Esophagus muscularis mucosa (tissue), 4 donors: Measurements from ENCODE around the gene TELO2. TPM values are rescaled to one million over a fixed set of nuclear protein-coding genes. Genes with fewer than 3 reads are reported as not detected.

Experiments used
- DNase-seq: peaks from one replicate; pipeline ENCODE4 v3.0.0-alpha.2; 2017; ENCODE audit errors: extremely low spot score
- H3K27ac ChIP-seq, 4 donors: fragments of 200-600 bp; sonication (generic); replicated peaks in 1 of 4; 1 replicate in 3 of 4; 2 replicates in 1 of 4; pipeline ENCODE4 v1.5.1; 2016 to 2019; ENCODE audit warnings: mild to moderate bottlenecking in 1 of 4
- H3K27me3 ChIP-seq, 4 donors: fragments of 200-600 bp; sonication (generic); one replicate each; pipeline versions ENCODE4 v1.5.1 to v1.6.0; 2016 to 2019
- H3K36me3 ChIP-seq, 4 donors: fragments of 200-600 bp; sonication (generic); one replicate each; pipeline ENCODE4 v1.5.1; 2016 to 2019
- H3K4me1 ChIP-seq, 4 donors: fragments of 200-600 bp; sonication (generic); one replicate each; pipeline ENCODE4 v1.5.1; 2016 to 2019
- H3K4me3 ChIP-seq, 4 donors: fragments of 200-600 bp; sonication (generic); 1 replicate in 2 of 4; 2 replicates in 2 of 4; pipeline ENCODE4 v1.5.1; 2016 to 2019; ENCODE audit warnings: mild to moderate bottlenecking in 4 of 4, moderate library complexity in 1 of 4
- H3K9me3 ChIP-seq, 4 donors: fragments of 200-600 bp; sonication (generic); 1 replicate in 3 of 4; 2 replicates in 1 of 4; pipeline ENCODE4 v1.5.1; 2016 to 2019
- EP300 ChIP-seq: sonication (generic); formaldehyde crosslinking; IDR thresholded peaks from one replicate; pipeline ENCODE4 v1.6.1; 2017; ENCODE audit warnings: antibody characterized with exemption
- POLR2A ChIP-seq: fragments of 450-650 bp; IDR thresholded peaks from one replicate; pipeline ENCODE4 v1.6.1; 2017; ENCODE audit warnings: antibody characterized with exemption, moderate library complexity, mild to moderate bottlenecking, low read depth
- POLR2AphosphoS5 ChIP-seq, 2 donors: sonication (generic); formaldehyde crosslinking; IDR thresholded peaks; one replicate each; pipeline ENCODE4 v1.6.1; 2017; ENCODE audit warnings: antibody characterized with exemption in 2 of 2
- WGBS: methylation state at CpG from one replicate; pipeline ENCODE4 v1.1.5; 2018; 5-methylcytosine and 5-hydroxymethylcytosine counted together
- intact Hi-C: fragments of 100-400 bp; cut with DNase I; formaldehyde crosslinking; loops from one replicate; pipeline ENCODE4 v1.15.1; 2023
- total RNA-seq, 4 donors: library from RNA; depleted of rRNA; stranded (reverse); fragments of >200 nt; gene quantifications; one replicate each; pipeline versions ENCODE4 v1.1.0 to v1.2.1, GENCODE V29; 2016
- TF ChIP-seq, protein P1 (sequence below), 3 experiments: fragments of 200-600 bp in 2 of 3; fragments of 450-650 bp in 1 of 3; sonication (generic) in 2 of 3; IDR thresholded peaks; one replicate each; pipeline ENCODE4 v1.5.1; 2017 to 2019; ENCODE audit warnings: antibody characterized with exemption in 3 of 3, mild to moderate bottlenecking in 2 of 3, moderate library complexity in 1 of 3

Gene TELO2
- total RNA-seq, 4 donors from 2014 or later = 14.1 to 27.7 (median 18.4) TPM

DNA sequence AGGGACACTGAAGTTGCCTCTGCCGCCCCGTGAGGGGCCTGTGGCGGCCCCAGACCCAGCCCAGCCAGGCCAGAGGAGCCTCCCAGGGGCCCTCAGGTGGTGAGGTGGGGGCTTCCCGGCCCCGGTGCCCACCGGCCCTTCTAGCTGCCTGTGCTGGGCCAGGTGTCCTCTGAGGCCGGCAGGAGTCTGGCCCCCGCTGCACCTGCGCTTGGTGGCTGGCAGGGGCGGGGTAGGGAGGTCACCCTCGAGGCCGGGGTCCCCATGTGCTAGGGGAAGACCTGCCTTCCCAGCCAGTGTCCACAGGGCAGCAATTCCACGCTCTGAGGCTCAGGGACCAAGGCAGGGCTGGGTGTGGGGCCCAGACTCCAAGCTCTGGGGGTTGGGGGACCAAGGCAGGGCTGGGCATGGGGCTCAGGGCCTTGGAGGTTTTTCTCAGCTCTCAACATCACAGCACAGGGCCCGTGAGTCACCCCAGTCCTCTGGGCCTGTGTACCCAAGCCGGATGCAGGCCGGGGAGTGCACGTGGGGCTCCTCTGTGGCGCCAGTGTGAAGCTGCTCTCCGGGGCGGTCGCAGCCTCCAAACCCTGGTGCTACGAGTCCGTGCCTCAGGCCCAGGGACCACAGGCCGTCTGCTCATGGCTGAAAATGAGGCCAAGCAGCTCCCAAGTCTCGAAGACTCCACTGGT, 47.5 kb upstream of the TELO2 start:
- H3K4me1 ChIP-seq = no peaks in the 10 kb centered on the region
- no peak for DNase-seq
- H3K4me3 ChIP-seq = no peak overlapping the region
- H3K27ac ChIP-seq = no peak overlapping the region
- no peaks in the 10 kb centered on the region for H3K27me3 ChIP-seq
- no peaks in the 10 kb centered on the region for H3K9me3 ChIP-seq
- TF ChIP-seq EP300 = no peak
- TF ChIP-seq, protein P1, sequence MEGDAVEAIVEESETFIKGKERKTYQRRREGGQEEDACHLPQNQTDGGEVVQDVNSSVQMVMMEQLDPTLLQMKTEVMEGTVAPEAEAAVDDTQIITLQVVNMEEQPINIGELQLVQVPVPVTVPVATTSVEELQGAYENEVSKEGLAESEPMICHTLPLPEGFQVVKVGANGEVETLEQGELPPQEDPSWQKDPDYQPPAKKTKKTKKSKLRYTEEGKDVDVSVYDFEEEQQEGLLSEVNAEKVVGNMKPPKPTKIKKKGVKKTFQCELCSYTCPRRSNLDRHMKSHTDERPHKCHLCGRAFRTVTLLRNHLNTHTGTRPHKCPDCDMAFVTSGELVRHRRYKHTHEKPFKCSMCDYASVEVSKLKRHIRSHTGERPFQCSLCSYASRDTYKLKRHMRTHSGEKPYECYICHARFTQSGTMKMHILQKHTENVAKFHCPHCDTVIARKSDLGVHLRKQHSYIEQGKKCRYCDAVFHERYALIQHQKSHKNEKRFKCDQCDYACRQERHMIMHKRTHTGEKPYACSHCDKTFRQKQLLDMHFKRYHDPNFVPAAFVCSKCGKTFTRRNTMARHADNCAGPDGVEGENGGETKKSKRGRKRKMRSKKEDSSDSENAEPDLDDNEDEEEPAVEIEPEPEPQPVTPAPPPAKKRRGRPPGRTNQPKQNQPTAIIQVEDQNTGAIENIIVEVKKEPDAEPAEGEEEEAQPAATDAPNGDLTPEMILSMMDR (IDR thresholded peaks at IDR 0.05) = no peak
- TF ChIP-seq POLR2AphosphoS5 (IDR thresholded peaks at IDR 0.05) = no peak
- TF ChIP-seq POLR2A = no peak
- peaks cover 20 to 59% (median 56%) of the 10 kb centered on the region in 4 donors for H3K36me3 ChIP-seq
- intact Hi-C loops = no loop called here
- 84% methylated on average over 8 of the region's 25 CpGs for WGBS

DNA sequence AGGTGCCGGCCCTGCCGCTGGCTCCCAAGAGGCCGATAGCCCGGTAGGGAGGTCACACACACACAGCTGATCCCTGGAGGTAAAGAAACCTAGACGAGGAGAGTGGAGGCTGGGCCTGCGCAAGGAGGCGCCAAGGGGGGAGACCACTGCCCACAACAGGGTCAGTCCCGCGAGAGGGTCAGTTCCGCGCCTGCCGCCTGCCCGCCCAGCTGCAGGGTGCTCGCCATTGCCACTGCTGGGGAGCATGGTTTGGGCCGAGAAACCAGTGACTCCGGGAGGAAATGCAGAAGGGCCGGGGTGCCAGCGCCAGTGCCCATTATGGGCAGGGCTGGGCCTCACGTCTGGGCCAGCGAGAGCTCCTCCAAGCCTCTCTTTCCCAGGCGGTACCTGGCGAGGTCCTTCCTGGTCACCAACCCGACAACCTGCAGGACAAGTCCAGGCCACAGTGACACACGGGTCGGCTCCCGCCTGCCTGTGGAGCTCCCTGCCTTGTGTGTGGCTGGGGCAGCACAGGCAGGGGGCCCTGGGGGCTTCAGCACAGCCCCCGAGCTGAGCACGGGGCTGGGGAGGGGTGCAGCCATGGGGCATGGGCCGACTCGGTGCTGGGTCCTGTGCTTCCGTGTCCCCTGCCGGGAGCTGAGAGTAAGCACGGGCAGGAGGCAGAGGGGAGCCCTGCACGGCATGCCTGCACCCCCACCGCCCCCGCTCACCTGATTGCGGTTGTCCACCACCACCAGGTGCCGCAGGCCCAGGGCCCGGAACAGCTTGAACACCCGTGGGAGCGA, 46.7 kb upstream of the TELO2 start:
- H3K27ac ChIP-seq = no peak overlapping the region

GRCh38 chr16:1447965-1448364, 45.2 kb upstream of the TELO2 start:
- H3K36me3 ChIP-seq = peaks cover 31 to 82% (median 79%) of the 10 kb centered on the region in 4 donors
- no peak overlapping the region for H3K4me3 ChIP-seq
- intact Hi-C loops = no loop called here
- no peak for DNase-seq
- H3K9me3 ChIP-seq = no peaks in the 10 kb centered on the region
- TF ChIP-seq POLR2AphosphoS5 (IDR thresholded peaks at IDR 0.05) (no peak), EP300 (no peak)
- TF ChIP-seq, protein P1 (IDR thresholded peaks at IDR 0.05) = no peak
- H3K27me3 ChIP-seq = no peaks in the 10 kb centered on the region
- WGBS = 93% methylated on average over 11 of the region's 11 CpGs
- H3K27ac ChIP-seq = no peak overlapping the region
- no peaks in the 10 kb centered on the region for H3K4me1 ChIP-seq

More for the DNA sequence above, 46.7 kb upstream of the TELO2 start:
- H3K9me3 ChIP-seq = no peaks in the 10 kb centered on the region
- no peak overlapping the region for H3K4me3 ChIP-seq
- 92% methylated on average over 24 of the region's 41 CpGs for WGBS
- H3K4me1 ChIP-seq = no peaks in the 10 kb centered on the region
- TF ChIP-seq, protein P1 (IDR thresholded peaks at IDR 0.05) = no peak
- no peak for TF ChIP-seq POLR2A
- no peak for TF ChIP-seq EP300
- H3K36me3 ChIP-seq = peaks cover 20 to 67% (median 64%) of the 10 kb centered on the region in 4 donors
- intact Hi-C loops = no loop called here
- no peaks in the 10 kb centered on the region for H3K27me3 ChIP-seq
- no peak for DNase-seq

DNA sequence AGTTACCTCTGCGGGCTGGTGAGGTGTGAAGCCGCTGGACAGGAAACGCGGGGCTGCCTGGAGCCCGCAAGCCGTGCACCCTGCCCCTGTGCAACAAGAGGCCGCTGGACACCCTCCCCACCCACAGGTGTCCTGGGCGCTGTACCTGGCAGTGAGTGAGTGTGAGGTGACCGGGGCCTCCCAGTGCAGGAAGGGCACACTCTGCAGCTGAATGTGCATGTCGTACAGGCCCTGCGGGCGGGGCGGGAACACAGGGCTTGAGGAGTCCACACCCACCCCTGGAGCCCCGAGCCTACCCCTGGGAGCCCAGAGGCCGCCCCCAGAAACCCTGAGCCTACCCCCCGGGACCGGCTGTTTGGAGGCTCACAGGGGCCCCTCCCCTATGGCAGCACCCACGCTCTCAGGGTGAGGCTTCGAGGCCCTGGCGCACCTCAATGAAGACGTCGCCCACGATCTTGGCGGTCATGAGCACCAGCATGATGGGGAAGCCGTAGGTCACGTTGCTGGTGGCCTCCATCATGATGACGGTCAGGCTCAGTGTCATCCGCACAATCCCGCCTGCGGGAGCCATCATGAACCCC, 44.5 kb upstream of the TELO2 start:
- TF ChIP-seq EP300 (no peak), POLR2AphosphoS5 (IDR thresholded peaks at IDR 0.05) (no peak), POLR2A (no peak)
- TF ChIP-seq, protein P1 (IDR thresholded peaks at IDR 0.05) = no peak
- WGBS = 98% methylated on average over 11 of the region's 30 CpGs
- no peak overlapping the region for H3K4me3 ChIP-seq
- no peak overlapping the region for H3K27ac ChIP-seq
- H3K9me3 ChIP-seq = no peaks in the 10 kb centered on the region
- no peaks in the 10 kb centered on the region for H3K4me1 ChIP-seq
- H3K36me3 ChIP-seq = peaks cover 38 to 89% (median 86%) of the 10 kb centered on the region in 4 donors
- DNase-seq = no peak
- no peaks in the 10 kb centered on the region for H3K27me3 ChIP-seq
- intact Hi-C loops = no loop called here
